Adipocyte (in vitro differentiated cells): ENCODE data around the gene KRT13.

Experiments
- DNase-seq: peaks from one replicate; pipeline ENCODE4 v3.0.0-alpha.2; 2015; ENCODE audit warnings: low read depth
- H3K27me3 ChIP-seq: replicated peaks from 2 replicates; pipeline ENCODE4 v1.7.0; 2013; ENCODE audit warnings: mild to moderate bottlenecking, low read length, moderate library complexity; ENCODE audit not compliant: control insufficient read depth, insufficient read depth
- H3K36me3 ChIP-seq: 2 replicates; pipeline ENCODE4 v1.7.0; 2013; ENCODE audit warnings: low read length, mild to moderate bottlenecking, moderate library complexity; ENCODE audit not compliant: control insufficient read depth, insufficient read depth, severe bottlenecking
- H3K4me1 ChIP-seq: 2 replicates; pipeline ENCODE4 v1.7.0; 2013; ENCODE audit warnings: mild to moderate bottlenecking, low read length, moderate library complexity; ENCODE audit not compliant: control insufficient read depth, insufficient read depth
- H3K4me3 ChIP-seq: 2 replicates; pipeline ENCODE4 v1.7.0; 2013; ENCODE audit warnings: mild to moderate bottlenecking, low read length, moderate library complexity
- H3K9ac ChIP-seq: 2 replicates; pipeline ENCODE4 v1.7.0; 2013; ENCODE audit warnings: mild to moderate bottlenecking, low read length, moderate library complexity
- H3K9me3 ChIP-seq: 2 replicates; pipeline ENCODE4 v1.7.0; 2013; ENCODE audit warnings: mild to moderate bottlenecking, low read length, moderate library complexity; ENCODE audit not compliant: control insufficient read depth

Gene KRT13

GRCh38 chr17:41518031-41518430 is 12.6 kb upstream of the KRT13 start:
- peaks cover 4% of the 10 kb centered on the region for H3K4me1 ChIP-seq
- no peak for DNase-seq
- no peak overlapping the region for H3K9ac ChIP-seq
- no peaks in the 10 kb centered on the region for H3K36me3 ChIP-seq
- H3K9me3 ChIP-seq: no peaks in the 10 kb centered on the region
- H3K4me3 ChIP-seq: no peak overlapping the region
- H3K27me3 ChIP-seq: peaks cover 18% of the 10 kb centered on the region

GRCh38 chr17:41516830-41517283 is 11.4 kb upstream of the KRT13 start:
- DNase-seq: no peak
- no peak overlapping the region for H3K4me3 ChIP-seq
- peaks cover 4% of the 10 kb centered on the region for H3K4me1 ChIP-seq
- no peaks in the 10 kb centered on the region for H3K9me3 ChIP-seq
- H3K9ac ChIP-seq: no peak overlapping the region
- H3K27me3 ChIP-seq: peaks cover 18% of the 10 kb centered on the region
- no peaks in the 10 kb centered on the region for H3K36me3 ChIP-seq

- Histone ChIP-seq H3K9ac (no peak overlapping the region), H3K9me3 (no peaks in the 10 kb centered on the region), H3K4me3 (no peak overlapping the region), H3K36me3 (no peaks in the 10 kb centered on the region), H3K27me3 (peaks cover 20% of the 10 kb centered on the region), H3K4me1 (no peaks in the 10 kb centered on the region)
- no peak for DNase-seq
Observed at GRCh38 chr17:41516147-41516829, 10.9 kb upstream of the KRT13 start.

GRCh38 chr17:41513168-41513547 is 7.7 kb upstream of the KRT13 start:
- Histone ChIP-seq H3K9ac (no peak overlapping the region), H3K9me3 (no peaks in the 10 kb centered on the region), H3K36me3 (no peaks in the 10 kb centered on the region), H3K4me3 (no peak overlapping the region), H3K4me1 (no peaks in the 10 kb centered on the region), H3K27me3 (peaks cover 33% of the 10 kb centered on the region)
- DNase-seq: no peak

- no peak overlapping the region for H3K9ac ChIP-seq
- DNase-seq: no peak
Observed at GRCh38 chr17:41512546-41513167, 7.2 kb upstream of the KRT13 start.

GRCh38 chr17:41511716-41512115 is 6.3 kb upstream of the KRT13 start:
- Histone ChIP-seq H3K9ac (no peak overlapping the region), H3K9me3 (no peaks in the 10 kb centered on the region), H3K36me3 (no peaks in the 10 kb centered on the region), H3K27me3 (peaks cover 27% of the 10 kb centered on the region), H3K4me3 (no peak overlapping the region), H3K4me1 (no peaks in the 10 kb centered on the region)
- DNase-seq: no peak

More at GRCh38 chr17:41512546-41513167, 7.2 kb upstream of the KRT13 start:
- Histone ChIP-seq H3K4me1 (no peaks in the 10 kb centered on the region), H3K4me3 (no peak overlapping the region), H3K9me3 (no peaks in the 10 kb centered on the region), H3K36me3 (no peaks in the 10 kb centered on the region), H3K27me3 (peaks cover 33% of the 10 kb centered on the region)

GRCh38 chr17:41511116-41511515 is 5.7 kb upstream of the KRT13 start:
- Histone ChIP-seq H3K36me3 (no peaks in the 10 kb centered on the region), H3K4me3 (no peak overlapping the region), H3K9ac (no peak overlapping the region), H3K9me3 (no peaks in the 10 kb centered on the region), H3K4me1 (no peaks in the 10 kb centered on the region), H3K27me3 (peaks cover 27% of the 10 kb centered on the region)
- no peak for DNase-seq

GRCh38 chr17:41510251-41511065 is 5.0 kb upstream of the KRT13 start:
- H3K27me3 ChIP-seq: peaks cover 27% of the 10 kb centered on the region
- H3K9me3 ChIP-seq: no peaks in the 10 kb centered on the region
- no peak overlapping the region for H3K4me3 ChIP-seq
- no peaks in the 10 kb centered on the region for H3K4me1 ChIP-seq
- no peak overlapping the region for H3K9ac ChIP-seq
- DNase-seq: no peak
- no peaks in the 10 kb centered on the region for H3K36me3 ChIP-seq

GRCh38 chr17:41507315-41507880 is 2.0 kb upstream of the KRT13 start:
- H3K9ac ChIP-seq: no peak overlapping the region
- H3K4me3 ChIP-seq: no peak overlapping the region
- H3K4me1 ChIP-seq: no peaks in the 10 kb centered on the region
- no peaks in the 10 kb centered on the region for H3K9me3 ChIP-seq
- no peak for DNase-seq
- no peaks in the 10 kb centered on the region for H3K36me3 ChIP-seq
- H3K27me3 ChIP-seq: peaks cover 18% of the 10 kb centered on the region

GRCh38 chr17:41505809-41506767 is 676 bp upstream of the KRT13 start:
- peaks cover 15% of the 10 kb centered on the region for H3K27me3 ChIP-seq
- no peak overlapping the region for H3K4me3 ChIP-seq
- H3K9ac ChIP-seq: no peak overlapping the region
- no peak for DNase-seq
- H3K9me3 ChIP-seq: no peaks in the 10 kb centered on the region
- H3K4me1 ChIP-seq: no peaks in the 10 kb centered on the region
- no peaks in the 10 kb centered on the region for H3K36me3 ChIP-seq
